ENCODE results near the gene ADCY3. TPM values are rescaled to one million over a fixed set of nuclear protein-coding genes. Genes with fewer than 3 reads are reported as not detected.

ADCY3 gene
- total RNA-seq, result 140 TPM

GRCh38 chr2:24920098-24920808, at the start of gene ADCY3:
TSS of gene ADCY3 (minus strand) at chr2:24920237. CDS start at chr2:24918987, 1,250 bp downstream.
- DNase-seq (ENCODE audit: low spot score in 2 of 2), result peak in 1 of 2 donors; percentile 75
- peaks cover 0 to 5% of the 10 kb centered on the region in 2 donors for H3K4me1 ChIP-seq
- intact Hi-C loops (cut with DNase I), result loop anchor here (2.0 to 5.0 kb wide), 2 partner anchors 51 to 122 kb away; partner anchors contain the start of genes DNAJC27 and EFR3B
- no peak for TF ChIP-seq CTCF (IDR thresholded peaks at IDR 0.05)
- H3K27ac ChIP-seq, result peak within 1 kb of the TSS; percentile 60 to 62
- H3K36me3 ChIP-seq, result no peaks in the 10 kb centered on the region
- H3K4me3 ChIP-seq, result peak within 1 kb of the TSS; percentile 72 to 93
- no peaks in the 10 kb centered on the region for H3K9me3 ChIP-seq
- no peaks in the 10 kb centered on the region for H3K27me3 ChIP-seq

GRCh38 chr2:24969784-24970183, 49.7 kb upstream of the ADCY3 start:
- intact Hi-C loops (cut with DNase I), result loop anchor here (2.0 to 10.0 kb wide), 8 partner anchors 49 to 1755 kb away; partner anchors contain the start of genes ADCY3, ASXL2, DNMT3A and DTNB
- Histone ChIP-seq H3K4me3 (no peak overlapping the region), H3K9me3 (no peaks in the 10 kb centered on the region), H3K4me1 (no peaks in the 10 kb centered on the region), H3K36me3 (peaks cover 6 to 24% of the 10 kb centered on the region in 2 donors), H3K27me3 (no peaks in the 10 kb centered on the region), H3K27ac (no peak overlapping the region)
- no peak for TF ChIP-seq CTCF (IDR thresholded peaks at IDR 0.05)
- DNase-seq (ENCODE audit: low spot score in 2 of 2), result no peak

GRCh38 chr2:24961903-24962302, 41.9 kb upstream of the ADCY3 start:
- no peaks in the 10 kb centered on the region for H3K9me3 ChIP-seq
- TF ChIP-seq CTCF (IDR thresholded peaks at IDR 0.05), result no peak
- no peak overlapping the region for H3K27ac ChIP-seq
- H3K4me1 ChIP-seq, result no peaks in the 10 kb centered on the region
- DNase-seq (ENCODE audit: low spot score in 2 of 2), result no peak
- H3K4me3 ChIP-seq, result no peak overlapping the region
- H3K27me3 ChIP-seq, result no peaks in the 10 kb centered on the region
- H3K36me3 ChIP-seq, result peaks cover 41 to 68% of the 10 kb centered on the region in 2 donors
- intact Hi-C loops (cut with DNase I), result no loop called here

GRCh38 chr2:24959761-24960160, 39.7 kb upstream of the ADCY3 start:
- intact Hi-C loops (cut with DNase I), result no loop called here
- TF ChIP-seq CTCF (IDR thresholded peaks at IDR 0.05), result no peak
- Histone ChIP-seq H3K36me3 (peaks cover 54 to 70% of the 10 kb centered on the region in 2 donors), H3K4me1 (no peaks in the 10 kb centered on the region), H3K27me3 (no peaks in the 10 kb centered on the region), H3K9me3 (peaks cover 0 to 13% of the 10 kb centered on the region in 2 donors), H3K4me3 (no peak overlapping the region), H3K27ac (no peak overlapping the region)
- DNase-seq (ENCODE audit: low spot score in 2 of 2), result no peak

GRCh38 chr2:24958411-24958935, 38.4 kb upstream of the ADCY3 start:
- Histone ChIP-seq H3K4me1 (no peaks in the 10 kb centered on the region), H3K36me3 (peaks cover 57 to 77% of the 10 kb centered on the region in 2 donors), H3K27ac (no peak overlapping the region), H3K4me3 (no peak overlapping the region), H3K9me3 (peaks cover 0 to 15% of the 10 kb centered on the region in 2 donors), H3K27me3 (no peaks in the 10 kb centered on the region)
- no peak for TF ChIP-seq CTCF (IDR thresholded peaks at IDR 0.05)
- intact Hi-C loops (cut with DNase I), result no loop called here
- DNase-seq (ENCODE audit: low spot score in 2 of 2), result no peak
